ENCODE results near the gene CTTNBP2NL. TPM values are rescaled to one million over a fixed set of nuclear protein-coding genes. Genes with fewer than 3 reads are reported as not detected.
"Not testable (repeated sequence)": the region's sequence is repeated elsewhere in the genome, so short reads cannot be mapped to it uniquely, and the experiment has no call there.

The CTTNBP2NL gene
- total RNA-seq, 6 experiments from 2014 or later: 3.5 to 8.1 (median 4.8) TPM

GRCh38 chr1:112410673-112411072, 14.7 kb downstream of the CTTNBP2NL start:
- Histone ChIP-seq H3K36me3 (no peaks in the 10 kb centered on the region), H3K4me1 (no peaks in the 10 kb centered on the region), H3K4me3 (no peak overlapping the region), H3K27me3 (no peaks in the 10 kb centered on the region), H3K27ac (no peak overlapping the region), H3K9me3 (no peaks in the 10 kb centered on the region)
- WGBS (ENCODE audit: insufficient coverage, low coverage, low lambda C conversion rate, missing lambda C conversion rate): 87% methylated on average over 2 of the region's 2 CpGs
- DNase-seq (no peak), ATAC-seq (no peak)
- intact Hi-C loops (cut with DNase I): no loop called here
- no peak for TF ChIP-seq POLR2A (IDR thresholded peaks at IDR 0.05)
- TF ChIP-seq, protein P1, sequence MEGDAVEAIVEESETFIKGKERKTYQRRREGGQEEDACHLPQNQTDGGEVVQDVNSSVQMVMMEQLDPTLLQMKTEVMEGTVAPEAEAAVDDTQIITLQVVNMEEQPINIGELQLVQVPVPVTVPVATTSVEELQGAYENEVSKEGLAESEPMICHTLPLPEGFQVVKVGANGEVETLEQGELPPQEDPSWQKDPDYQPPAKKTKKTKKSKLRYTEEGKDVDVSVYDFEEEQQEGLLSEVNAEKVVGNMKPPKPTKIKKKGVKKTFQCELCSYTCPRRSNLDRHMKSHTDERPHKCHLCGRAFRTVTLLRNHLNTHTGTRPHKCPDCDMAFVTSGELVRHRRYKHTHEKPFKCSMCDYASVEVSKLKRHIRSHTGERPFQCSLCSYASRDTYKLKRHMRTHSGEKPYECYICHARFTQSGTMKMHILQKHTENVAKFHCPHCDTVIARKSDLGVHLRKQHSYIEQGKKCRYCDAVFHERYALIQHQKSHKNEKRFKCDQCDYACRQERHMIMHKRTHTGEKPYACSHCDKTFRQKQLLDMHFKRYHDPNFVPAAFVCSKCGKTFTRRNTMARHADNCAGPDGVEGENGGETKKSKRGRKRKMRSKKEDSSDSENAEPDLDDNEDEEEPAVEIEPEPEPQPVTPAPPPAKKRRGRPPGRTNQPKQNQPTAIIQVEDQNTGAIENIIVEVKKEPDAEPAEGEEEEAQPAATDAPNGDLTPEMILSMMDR (IDR thresholded peaks at IDR 0.05): no peak

DNA sequence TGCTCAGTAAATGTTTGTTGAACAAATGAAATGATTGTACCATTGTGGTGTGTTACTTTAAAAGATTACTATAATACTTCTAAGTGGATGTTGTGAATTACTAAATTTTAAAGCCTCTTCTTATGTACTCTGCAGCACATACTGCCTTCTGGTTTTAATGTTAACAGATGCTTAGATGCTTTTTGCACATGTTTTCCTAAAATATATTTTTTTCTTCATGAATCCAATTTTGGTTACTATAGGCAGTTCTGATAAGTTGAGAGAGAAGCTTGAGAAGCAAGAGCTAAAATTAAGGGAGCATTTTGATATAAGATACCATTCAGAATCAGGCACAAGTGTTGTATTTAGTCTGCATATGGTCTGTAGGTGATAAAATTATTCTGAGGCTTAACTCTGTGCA, 21.3 kb downstream of the CTTNBP2NL start:
- no peak for TF ChIP-seq POLR2A (IDR thresholded peaks at IDR 0.05)
- TF ChIP-seq, protein P1 (IDR thresholded peaks at IDR 0.05): no peak
- no peaks in the 10 kb centered on the region for H3K36me3 ChIP-seq
- H3K4me1 ChIP-seq: no peaks in the 10 kb centered on the region
- intact Hi-C loops (cut with DNase I): no loop called here
- H3K27me3 ChIP-seq: no peaks in the 10 kb centered on the region
- no peaks in the 10 kb centered on the region for H3K9me3 ChIP-seq
- DNase-seq (no peak), ATAC-seq (no peak)
- H3K27ac ChIP-seq: no peak overlapping the region
- no peak overlapping the region for H3K4me3 ChIP-seq

DNA sequence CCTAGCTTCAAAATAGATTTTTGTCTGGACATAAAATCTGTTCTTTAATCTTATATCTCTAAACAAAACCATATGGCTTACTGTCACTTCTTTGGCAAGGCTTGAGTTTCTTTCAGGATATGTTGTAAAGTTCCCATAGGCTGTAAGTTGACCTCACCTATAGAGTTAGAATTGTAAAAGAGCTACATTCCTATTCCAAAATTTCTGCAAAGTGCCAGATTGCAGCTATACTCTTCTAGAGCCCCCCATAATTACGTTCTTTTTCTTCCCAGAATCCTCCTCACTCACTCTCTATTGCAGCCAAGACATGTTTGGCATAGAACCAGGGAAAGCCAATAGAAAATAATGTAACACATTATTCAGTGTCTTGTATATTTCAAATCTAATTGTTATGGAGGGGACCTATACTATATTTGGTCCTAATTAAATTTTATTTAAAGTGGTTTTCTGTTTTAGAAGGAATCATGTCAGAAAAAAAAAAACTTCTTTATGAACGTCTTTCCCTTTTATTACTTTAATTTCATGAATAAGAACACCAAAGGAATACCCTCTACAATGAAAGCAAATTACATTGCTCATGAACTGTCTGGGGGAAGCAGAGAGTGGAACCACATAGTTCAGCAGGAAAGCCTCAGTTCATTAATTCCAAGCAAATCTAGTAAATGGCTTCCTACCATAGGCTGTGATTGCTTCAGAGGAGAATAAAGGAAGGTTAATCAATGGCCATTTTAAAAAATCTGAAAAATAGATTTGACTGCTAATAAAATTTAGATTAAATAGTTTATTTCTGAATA, 22.3 kb downstream of the CTTNBP2NL start:
- H3K27ac ChIP-seq: no peak overlapping the region
- no peaks in the 10 kb centered on the region for H3K36me3 ChIP-seq
- no peak overlapping the region for H3K4me3 ChIP-seq
- H3K4me1 ChIP-seq: no peaks in the 10 kb centered on the region
- no peaks in the 10 kb centered on the region for H3K27me3 ChIP-seq
- no peak for ATAC-seq
- intact Hi-C loops (cut with DNase I): no loop called here
- WGBS (ENCODE audit: insufficient coverage, low coverage, low lambda C conversion rate, missing lambda C conversion rate): 65% methylated on average over 2 of the region's 2 CpGs
- H3K9me3 ChIP-seq: no peaks in the 10 kb centered on the region
- DNase-seq: no peak
- TF ChIP-seq, protein P1 (IDR thresholded peaks at IDR 0.05): no peak
- no peak for TF ChIP-seq POLR2A (IDR thresholded peaks at IDR 0.05)

DNA sequence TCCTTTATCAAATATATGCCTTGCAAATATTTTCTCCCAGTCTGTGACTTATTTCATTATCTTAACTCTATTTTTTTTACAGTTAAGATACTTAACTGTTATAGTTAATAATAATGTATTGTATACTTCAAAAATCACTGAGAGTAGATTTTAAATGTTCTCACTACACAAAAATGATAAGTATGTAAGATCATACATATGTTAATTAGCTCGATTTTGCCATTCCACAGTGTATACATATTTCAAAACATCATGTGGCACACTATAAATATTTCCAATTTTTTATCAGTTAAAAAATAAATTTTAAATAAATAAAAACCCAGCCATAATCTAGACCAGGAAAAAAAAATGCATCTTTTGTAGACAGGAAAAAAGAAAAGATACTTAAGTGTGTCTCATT, 27.2 kb downstream of the CTTNBP2NL start:
- Histone ChIP-seq H3K27me3 (no peaks in the 10 kb centered on the region), H3K27ac (no peak overlapping the region), H3K36me3 (no peaks in the 10 kb centered on the region), H3K9me3 (no peaks in the 10 kb centered on the region), H3K4me3 (no peak overlapping the region), H3K4me1 (no peaks in the 10 kb centered on the region)
- ATAC-seq (no peak), DNase-seq (no peak)
- intact Hi-C loops (cut with DNase I): no loop called here
- WGBS (ENCODE audit: insufficient coverage, low coverage, low lambda C conversion rate, missing lambda C conversion rate): 92% methylated on average over 1 of the region's 1 CpG
- TF ChIP-seq, protein P1 (IDR thresholded peaks at IDR 0.05): no peak
- no peak for TF ChIP-seq POLR2A (IDR thresholded peaks at IDR 0.05)

GRCh38 chr1:112423666-112424065, 27.7 kb downstream of the CTTNBP2NL start:
- H3K9me3 ChIP-seq; H3K27ac ChIP-seq; H3K4me3 ChIP-seq; H3K27me3 ChIP-seq; DNase-seq; H3K36me3 ChIP-seq; H3K4me1 ChIP-seq; ATAC-seq; intact Hi-C loops (cut with DNase I): not testable (repeated sequence)
- WGBS (ENCODE audit: insufficient coverage, low coverage, low lambda C conversion rate, missing lambda C conversion rate): 86% methylated on average over 9 of the region's 11 CpGs

Measured in right lobe of liver (tissue), 6 donors.